Astrocyte of the cerebellum (primary cell): ENCODE data around the gene PRMT2.

Experiments used
- DNase-seq: peaks from one replicate; pipeline ENCODE4 v3.0.0-alpha.2; 2011; ENCODE audit warnings: low read depth
- H3K4me3 ChIP-seq: 2 replicates; pipeline ENCODE4 v1.5.1; 2011; ENCODE audit warnings: mild to moderate bottlenecking, low read depth, low read length, moderate library complexity
- in situ Hi-C: cut with HindIII; loops from 2 replicates; pipeline ENCODE4 v1.10.0; 2017; ENCODE audit warnings: low sequenced_read_pairs
- TF ChIP-seq, protein P1 (sequence below): IDR thresholded peaks from 2 replicates; pipeline ENCODE4 v1.5.1; 2012; ENCODE audit warnings: low read length, low read depth, moderate library complexity, mild to moderate bottlenecking; ENCODE audit errors: missing control alignments

The PRMT2 gene

DNA sequence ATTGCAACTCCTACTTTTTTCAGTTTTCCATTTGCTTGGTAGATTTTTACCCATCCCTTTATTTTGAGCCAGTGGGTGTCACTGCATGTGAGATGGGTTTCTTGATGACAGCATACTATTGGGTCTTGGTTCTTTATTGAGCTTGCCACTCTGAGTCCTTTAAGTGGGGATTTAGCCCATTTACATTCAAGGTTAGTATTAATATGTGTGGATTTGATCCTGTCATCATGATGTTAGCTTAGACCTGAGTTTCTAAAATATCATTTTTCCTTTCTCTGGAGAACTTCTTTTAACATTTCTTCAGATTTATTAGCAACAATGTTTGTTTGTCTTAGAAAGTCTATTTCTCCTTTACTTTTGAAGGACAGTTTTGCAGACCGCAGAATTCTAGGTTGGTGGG lies 18.8 kb upstream of the PRMT2 start:
- no peak for DNase-seq
- H3K4me3 ChIP-seq, result no peak overlapping the region
- TF ChIP-seq, protein P1, sequence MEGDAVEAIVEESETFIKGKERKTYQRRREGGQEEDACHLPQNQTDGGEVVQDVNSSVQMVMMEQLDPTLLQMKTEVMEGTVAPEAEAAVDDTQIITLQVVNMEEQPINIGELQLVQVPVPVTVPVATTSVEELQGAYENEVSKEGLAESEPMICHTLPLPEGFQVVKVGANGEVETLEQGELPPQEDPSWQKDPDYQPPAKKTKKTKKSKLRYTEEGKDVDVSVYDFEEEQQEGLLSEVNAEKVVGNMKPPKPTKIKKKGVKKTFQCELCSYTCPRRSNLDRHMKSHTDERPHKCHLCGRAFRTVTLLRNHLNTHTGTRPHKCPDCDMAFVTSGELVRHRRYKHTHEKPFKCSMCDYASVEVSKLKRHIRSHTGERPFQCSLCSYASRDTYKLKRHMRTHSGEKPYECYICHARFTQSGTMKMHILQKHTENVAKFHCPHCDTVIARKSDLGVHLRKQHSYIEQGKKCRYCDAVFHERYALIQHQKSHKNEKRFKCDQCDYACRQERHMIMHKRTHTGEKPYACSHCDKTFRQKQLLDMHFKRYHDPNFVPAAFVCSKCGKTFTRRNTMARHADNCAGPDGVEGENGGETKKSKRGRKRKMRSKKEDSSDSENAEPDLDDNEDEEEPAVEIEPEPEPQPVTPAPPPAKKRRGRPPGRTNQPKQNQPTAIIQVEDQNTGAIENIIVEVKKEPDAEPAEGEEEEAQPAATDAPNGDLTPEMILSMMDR, result no peak
- in situ Hi-C loops, result no loop called here

DNA sequence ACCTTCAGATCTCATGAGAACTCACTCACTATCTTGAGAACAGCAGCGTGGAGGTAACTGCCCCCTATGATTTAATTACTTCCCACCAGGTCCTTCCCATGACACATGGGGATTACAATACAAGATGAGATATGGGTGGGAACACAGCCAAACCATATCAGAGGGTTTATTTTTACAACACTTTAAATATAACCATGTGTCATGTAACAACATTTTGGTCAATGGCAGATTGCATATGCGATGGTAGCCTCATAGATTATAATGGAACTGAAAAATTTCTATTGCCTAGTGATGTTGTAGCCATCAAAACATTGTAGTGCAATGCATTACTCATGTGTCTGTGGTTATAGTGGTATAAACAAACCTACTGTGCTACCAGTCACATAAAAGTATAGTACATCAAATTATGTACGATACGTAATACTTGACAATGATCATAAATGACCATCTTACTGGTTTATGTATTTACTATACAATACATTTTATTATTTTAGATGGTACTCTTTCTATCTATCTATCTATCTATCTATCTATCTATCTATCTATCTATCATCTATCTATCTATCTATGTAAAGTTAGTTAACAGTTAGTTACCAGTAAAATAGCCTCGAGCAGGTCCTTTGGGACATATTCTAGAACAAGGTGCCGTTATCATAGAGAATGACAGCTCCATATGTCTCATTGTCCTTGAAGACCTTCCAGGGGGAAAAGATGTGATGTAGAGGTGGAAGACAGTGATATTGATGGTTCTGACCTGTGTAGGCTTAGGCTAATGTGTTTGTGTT lies 18.0 kb upstream of the PRMT2 start:
- in situ Hi-C loops, result no loop called here
- DNase-seq, result no peak
- no peak overlapping the region for H3K4me3 ChIP-seq
- TF ChIP-seq, protein P1, result no peak

DNA sequence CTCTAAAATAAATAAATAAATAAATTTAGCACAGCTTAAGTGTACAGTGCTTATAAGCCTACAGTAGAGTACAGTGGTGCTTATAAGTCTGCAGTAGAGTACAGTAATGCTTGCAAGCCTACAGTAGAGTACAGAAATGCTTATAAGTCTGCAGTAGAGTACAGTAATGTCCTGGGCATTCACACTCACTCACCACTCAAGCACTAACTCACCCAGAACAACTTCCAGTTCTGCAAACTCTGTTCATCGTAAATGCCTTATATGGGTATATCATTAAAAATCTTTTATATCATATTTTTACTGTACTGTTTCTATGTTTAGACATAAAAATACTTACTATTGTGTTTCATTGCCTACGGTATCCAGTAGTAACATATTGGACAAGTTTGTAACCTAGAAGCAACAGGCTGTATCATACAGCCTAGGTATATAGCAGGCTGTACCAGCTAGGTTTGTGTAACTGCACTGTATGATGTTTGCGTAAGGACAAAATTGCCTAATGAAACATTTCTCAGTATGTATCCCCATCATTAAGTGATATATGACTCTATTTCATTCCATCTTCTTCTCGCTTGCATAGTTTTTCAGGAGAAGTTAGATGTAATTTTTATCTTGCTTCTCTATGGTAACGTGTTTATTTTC lies 16.6 kb upstream of the PRMT2 start:
- TF ChIP-seq, protein P1, result no peak
- DNase-seq, result no peak
- H3K4me3 ChIP-seq, result no peak overlapping the region
- in situ Hi-C loops, result no loop called here

DNA sequence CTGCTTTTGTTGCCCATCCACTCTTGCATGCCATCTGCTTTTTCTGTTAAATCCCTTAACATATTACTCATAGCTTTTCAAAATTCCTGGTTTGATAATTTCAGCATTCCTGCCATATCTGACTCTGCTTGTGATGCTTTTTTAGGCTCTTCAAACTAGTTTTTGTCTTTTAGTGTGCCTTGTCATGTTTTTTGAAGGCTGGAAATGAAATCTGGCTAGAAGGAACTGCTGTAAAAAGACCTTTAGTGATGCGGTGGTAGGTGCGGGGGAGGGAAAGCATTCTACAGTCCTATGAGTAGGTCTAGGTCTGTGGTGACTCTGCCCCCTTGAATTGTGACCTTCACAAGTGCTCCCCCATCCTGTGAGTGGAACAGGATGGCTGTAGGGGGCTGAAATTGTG lies 15.6 kb upstream of the PRMT2 start:
- TF ChIP-seq, protein P1, result no peak
- H3K4me3 ChIP-seq, result no peak overlapping the region
- no peak for DNase-seq
- in situ Hi-C loops, result no loop called here

DNA sequence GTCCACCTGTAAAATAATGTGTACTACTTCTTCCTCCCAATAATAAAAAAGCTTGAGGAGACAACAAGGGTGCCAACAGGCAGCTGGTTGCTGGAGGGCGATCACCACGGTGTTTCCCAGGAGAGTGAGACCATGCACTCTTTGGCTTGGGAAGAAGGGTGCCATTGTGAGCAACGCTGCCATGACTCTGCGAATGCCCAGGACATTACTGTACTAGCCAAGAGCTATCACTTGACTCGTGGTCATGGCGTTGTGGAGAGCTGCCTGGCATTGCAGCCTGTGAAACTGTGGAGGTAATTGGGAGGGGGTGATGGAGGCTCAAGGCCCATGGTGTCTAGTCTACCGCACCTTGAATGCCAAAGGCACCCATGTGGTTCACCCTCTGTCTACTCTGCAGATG lies 14.6 kb upstream of the PRMT2 start:
- no peak overlapping the region for H3K4me3 ChIP-seq
- TF ChIP-seq, protein P1, result no peak
- DNase-seq, result no peak
- in situ Hi-C loops, result no loop called here

DNA sequence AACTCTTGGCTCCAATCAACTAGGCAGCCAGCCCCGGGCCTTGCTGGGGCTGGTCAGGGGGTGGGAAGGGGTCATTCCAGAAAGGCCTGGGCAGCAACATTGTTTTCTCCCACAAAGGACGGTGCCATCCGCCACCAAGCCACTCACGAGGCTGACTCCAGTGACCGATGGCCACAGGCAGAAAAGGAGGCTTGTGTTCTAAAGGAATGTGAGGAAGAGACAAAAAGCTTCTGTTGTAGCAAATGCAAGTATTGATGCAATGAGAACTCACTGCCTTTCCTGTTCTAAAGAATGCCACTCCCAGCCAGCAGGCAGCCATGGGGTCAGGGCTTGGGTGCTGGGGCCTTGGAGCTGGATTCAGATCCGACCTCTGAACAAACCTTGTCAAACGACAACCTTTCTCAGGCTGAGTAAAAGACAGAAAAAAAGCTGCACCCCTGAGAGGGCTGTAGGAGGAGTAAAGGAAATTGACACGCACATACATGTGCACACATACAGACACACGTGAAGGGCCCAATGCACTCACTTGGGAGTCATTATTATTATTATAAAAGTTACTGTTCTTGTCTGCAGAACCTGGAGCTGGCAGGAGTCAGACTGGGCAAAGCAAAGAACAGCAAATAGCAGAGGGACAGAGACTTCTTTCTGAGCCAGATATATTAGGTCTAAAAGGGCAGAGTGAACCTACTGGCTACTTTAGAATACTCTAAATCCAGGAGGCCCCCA lies 13.9 kb upstream of the PRMT2 start:
- no peak overlapping the region for H3K4me3 ChIP-seq
- DNase-seq, result no peak
- in situ Hi-C loops, result no loop called here
- TF ChIP-seq, protein P1, result no peak
